CD4-positive, CD25-positive, alpha-beta regulatory T cell (primary cell): Measurements from ENCODE around the gene ADRA2C. TPM values are rescaled to one million over a fixed set of nuclear protein-coding genes. Genes with fewer than 3 reads are reported as not detected.

Experiments used
- ATAC-seq, 2 donors: fragments of 150-1000 bp; cut with Tn5 transposase; one replicate each; pipeline ENCODE4 v1.10.0; 2021; ENCODE audit warnings: low read depth in 2 of 2, moderate number of reproducible peaks in 2 of 2, moderate library complexity in 1 of 2
- DNase-seq, 3 donors: peaks; one replicate each; pipeline versions ENCODE4 v3.0.0 to v3.0.0-alpha.2; 2012 to 2022; ENCODE audit warnings: mixed read lengths in 1 of 3
- H3K27ac ChIP-seq: one replicate; pipeline ENCODE4 v1.7.0; 2013; ENCODE audit warnings: mild to moderate bottlenecking, low read length; ENCODE audit not compliant: insufficient read depth, poor library complexity, severe bottlenecking
- H3K27me3 ChIP-seq: one replicate; pipeline ENCODE4 v1.7.0; 2013; ENCODE audit warnings: low read length; ENCODE audit not compliant: control insufficient read depth, insufficient read depth
- H3K36me3 ChIP-seq: one replicate; pipeline ENCODE4 v1.7.0; 2013; ENCODE audit warnings: mild to moderate bottlenecking, low read length, moderate library complexity; ENCODE audit not compliant: control insufficient read depth, insufficient read depth
- H3K4me1 ChIP-seq: 2 replicates; pipeline ENCODE4 v1.7.0; 2013; ENCODE audit warnings: mild to moderate bottlenecking, low read length; ENCODE audit not compliant: insufficient read depth, control insufficient read depth, poor library complexity, severe bottlenecking
- H3K4me3 ChIP-seq: one replicate; pipeline ENCODE4 v1.7.0; 2013; ENCODE audit warnings: low read depth, mild to moderate bottlenecking, low read length, moderate library complexity
- H3K9me3 ChIP-seq, 2 experiments: 1 replicate in 1 of 2; 2 replicates in 1 of 2; pipeline ENCODE4 v1.7.0; 2013; ENCODE audit warnings: low read length in 2 of 2, mild to moderate bottlenecking in 1 of 2, moderate library complexity in 1 of 2; ENCODE audit not compliant: control insufficient read depth in 2 of 2
- H3K27ac Mint-ChIP-seq, 3 donors: one replicate each; pipeline ENCODE4 v1.8.0; 2020 to 2022; ENCODE audit warnings: mild to moderate bottlenecking in 3 of 3, mixed read lengths in 3 of 3, moderate library complexity in 2 of 3
- H3K27me3 Mint-ChIP-seq: one replicate; pipeline ENCODE4 v1.8.0; 2022; ENCODE audit warnings: mild to moderate bottlenecking, mixed read lengths
- H3K36me3 Mint-ChIP-seq: one replicate; pipeline ENCODE4 v1.8.0; 2020; ENCODE audit warnings: mixed read lengths
- H3K4me1 Mint-ChIP-seq, 4 donors: one replicate each; pipeline ENCODE4 v1.8.0; 2020 to 2022; ENCODE audit warnings: mixed read lengths in 4 of 4, mild to moderate bottlenecking in 1 of 4
- H3K4me3 Mint-ChIP-seq, 4 donors: one replicate each; pipeline ENCODE4 v1.8.0; 2020 to 2022; ENCODE audit warnings: mild to moderate bottlenecking in 4 of 4, mixed read lengths in 4 of 4, moderate library complexity in 3 of 4
- H3K9me3 Mint-ChIP-seq, 7 donors: one replicate each; pipeline ENCODE4 v1.8.0; 2020 to 2022; ENCODE audit warnings: mixed read lengths in 7 of 7, mild to moderate bottlenecking in 3 of 7, moderate library complexity in 2 of 7
- polyA plus RNA-seq, 4 donors: library from polyadenylated mRNA; unstranded; fragments of 300-500 nt; fragmentation: Illumina TruSeq; gene quantifications; one replicate each; pipeline ENCODE4 v1.2.3, GENCODE V29; 2021
- total RNA-seq: library from RNA; stranded (reverse); gene quantifications from one replicate; pipeline ENCODE4 v1.2.3, GENCODE V29; 2022

ADRA2C gene
- total and polyA plus RNA-seq, 5 donors from 2014 or later, result not detected

GRCh38 chr4:3753726-3754412 is 12.3 kb upstream of the ADRA2C start:
- H3K9me3 ChIP-seq, result no peaks in the 10 kb centered on the region
- Mint-ChIP-seq H3K9me3 (peaks cover 0 to 2% (median 0%) of the 10 kb centered on the region in 7 donors), H3K4me1 (no peaks in the 10 kb centered on the region), H3K27ac (no peak overlapping the region), H3K4me3 (no peak overlapping the region), H3K36me3 (no peaks in the 10 kb centered on the region), H3K27me3 (peaks cover 9% of the 10 kb centered on the region)
- ATAC-seq (no peak), DNase-seq (no peak)
- no peaks in the 10 kb centered on the region for H3K27me3 ChIP-seq
- no peak overlapping the region for H3K27ac ChIP-seq
- no peak overlapping the region for H3K4me3 ChIP-seq
- H3K4me1 ChIP-seq, result no peaks in the 10 kb centered on the region
- no peaks in the 10 kb centered on the region for H3K36me3 ChIP-seq

- H3K4me3 Mint-ChIP-seq, result no peak overlapping the region
- H3K9me3 Mint-ChIP-seq, result peaks cover 0 to 4% (median 0%) of the 10 kb centered on the region in 7 donors
- Histone ChIP-seq H3K27ac (no peak overlapping the region), H3K27me3 (no peaks in the 10 kb centered on the region), H3K4me3 (no peak overlapping the region), H3K9me3 (no peaks in the 10 kb centered on the region), H3K36me3 (no peaks in the 10 kb centered on the region), H3K4me1 (no peaks in the 10 kb centered on the region)
- no peaks in the 10 kb centered on the region for H3K4me1 Mint-ChIP-seq
- peaks cover 6% of the 10 kb centered on the region for H3K27me3 Mint-ChIP-seq
- H3K36me3 Mint-ChIP-seq, result no peaks in the 10 kb centered on the region
- ATAC-seq (no peak), DNase-seq (no peak)
- H3K27ac Mint-ChIP-seq, result no peak overlapping the region
Measured at GRCh38 chr4:3756343-3757059, 9.7 kb upstream of the ADRA2C start.

- no peak for ATAC-seq
Measured at GRCh38 chr4:3759236-3759635, 6.9 kb upstream of the ADRA2C start.

GRCh38 chr4:3760346-3760745 is 5.8 kb upstream of the ADRA2C start:
- Histone ChIP-seq H3K4me3 (no peak overlapping the region), H3K36me3 (no peaks in the 10 kb centered on the region), H3K4me1 (no peaks in the 10 kb centered on the region), H3K27me3 (no peaks in the 10 kb centered on the region), H3K9me3 (no peaks in the 10 kb centered on the region), H3K27ac (no peak overlapping the region)
- DNase-seq, result no peak
- no peaks in the 10 kb centered on the region for H3K4me1 Mint-ChIP-seq
- peaks cover 10% of the 10 kb centered on the region for H3K27me3 Mint-ChIP-seq
- no peaks in the 10 kb centered on the region for H3K36me3 Mint-ChIP-seq
- no peak overlapping the region for H3K27ac Mint-ChIP-seq
- ATAC-seq, result no peak
- H3K9me3 Mint-ChIP-seq, result peaks cover 0 to 2% (median 0%) of the 10 kb centered on the region in 7 donors
- H3K4me3 Mint-ChIP-seq, result no peak overlapping the region

More at GRCh38 chr4:3759236-3759635, 6.9 kb upstream of the ADRA2C start:
- no peaks in the 10 kb centered on the region for H3K4me1 ChIP-seq
- no peak overlapping the region for H3K4me3 ChIP-seq
- no peaks in the 10 kb centered on the region for H3K9me3 ChIP-seq
- H3K27me3 Mint-ChIP-seq, result peaks cover 10% of the 10 kb centered on the region
- no peaks in the 10 kb centered on the region for H3K4me1 Mint-ChIP-seq
- peaks cover 0 to 4% (median 0%) of the 10 kb centered on the region in 7 donors for H3K9me3 Mint-ChIP-seq
- no peak for DNase-seq
- no peaks in the 10 kb centered on the region for H3K27me3 ChIP-seq
- H3K27ac Mint-ChIP-seq, result no peak overlapping the region
- H3K36me3 Mint-ChIP-seq, result no peaks in the 10 kb centered on the region
- H3K27ac ChIP-seq, result no peak overlapping the region
- no peak overlapping the region for H3K4me3 Mint-ChIP-seq
- H3K36me3 ChIP-seq, result no peaks in the 10 kb centered on the region

GRCh38 chr4:3760841-3761240 is 5.3 kb upstream of the ADRA2C start:
- H3K36me3 ChIP-seq, result no peaks in the 10 kb centered on the region

GRCh38 chr4:3762264-3762663 is 3.9 kb upstream of the ADRA2C start:
- no peak overlapping the region for H3K4me3 Mint-ChIP-seq

More at GRCh38 chr4:3760841-3761240, 5.3 kb upstream of the ADRA2C start:
- H3K9me3 Mint-ChIP-seq, result peaks cover 0 to 2% (median 0%) of the 10 kb centered on the region in 7 donors
- H3K4me1 Mint-ChIP-seq, result no peaks in the 10 kb centered on the region
- no peak overlapping the region for H3K4me3 ChIP-seq
- no peaks in the 10 kb centered on the region for H3K4me1 ChIP-seq
- no peak for ATAC-seq
- no peak overlapping the region for H3K27ac Mint-ChIP-seq
- no peak for DNase-seq
- H3K27me3 ChIP-seq, result no peaks in the 10 kb centered on the region
- no peaks in the 10 kb centered on the region for H3K36me3 Mint-ChIP-seq
- H3K27ac ChIP-seq, result no peak overlapping the region
- no peak overlapping the region for H3K4me3 Mint-ChIP-seq
- H3K9me3 ChIP-seq, result no peaks in the 10 kb centered on the region
- peaks cover 10% of the 10 kb centered on the region for H3K27me3 Mint-ChIP-seq

GRCh38 chr4:3762753-3763549 is 3.2 kb upstream of the ADRA2C start:
- Histone ChIP-seq H3K4me1 (no peaks in the 10 kb centered on the region), H3K36me3 (no peaks in the 10 kb centered on the region), H3K9me3 (no peaks in the 10 kb centered on the region), H3K27ac (no peak overlapping the region), H3K4me3 (no peak overlapping the region), H3K27me3 (no peaks in the 10 kb centered on the region)
- Mint-ChIP-seq H3K9me3 (peaks cover 0 to 2% (median 0%) of the 10 kb centered on the region in 7 donors), H3K27ac (no peak overlapping the region), H3K27me3 (peaks cover 11% of the 10 kb centered on the region), H3K4me3 (no peak overlapping the region), H3K36me3 (no peaks in the 10 kb centered on the region), H3K4me1 (peaks cover 0 to 8% (median 0%) of the 10 kb centered on the region in 4 donors)
- ATAC-seq (no peak), DNase-seq (no peak)

More at GRCh38 chr4:3762264-3762663, 3.9 kb upstream of the ADRA2C start:
- Mint-ChIP-seq H3K27ac (no peak overlapping the region), H3K27me3 (peaks cover 6% of the 10 kb centered on the region), H3K9me3 (peaks cover 0 to 2% (median 0%) of the 10 kb centered on the region in 7 donors), H3K4me1 (peaks cover 0 to 5% (median 0%) of the 10 kb centered on the region in 4 donors), H3K36me3 (no peaks in the 10 kb centered on the region)
- Histone ChIP-seq H3K27me3 (no peaks in the 10 kb centered on the region), H3K4me3 (no peak overlapping the region), H3K27ac (no peak overlapping the region), H3K4me1 (no peaks in the 10 kb centered on the region), H3K36me3 (no peaks in the 10 kb centered on the region), H3K9me3 (no peaks in the 10 kb centered on the region)
- ATAC-seq (no peak), DNase-seq (no peak)
